Measurements from ENCODE around the gene METTL13.

DNA sequence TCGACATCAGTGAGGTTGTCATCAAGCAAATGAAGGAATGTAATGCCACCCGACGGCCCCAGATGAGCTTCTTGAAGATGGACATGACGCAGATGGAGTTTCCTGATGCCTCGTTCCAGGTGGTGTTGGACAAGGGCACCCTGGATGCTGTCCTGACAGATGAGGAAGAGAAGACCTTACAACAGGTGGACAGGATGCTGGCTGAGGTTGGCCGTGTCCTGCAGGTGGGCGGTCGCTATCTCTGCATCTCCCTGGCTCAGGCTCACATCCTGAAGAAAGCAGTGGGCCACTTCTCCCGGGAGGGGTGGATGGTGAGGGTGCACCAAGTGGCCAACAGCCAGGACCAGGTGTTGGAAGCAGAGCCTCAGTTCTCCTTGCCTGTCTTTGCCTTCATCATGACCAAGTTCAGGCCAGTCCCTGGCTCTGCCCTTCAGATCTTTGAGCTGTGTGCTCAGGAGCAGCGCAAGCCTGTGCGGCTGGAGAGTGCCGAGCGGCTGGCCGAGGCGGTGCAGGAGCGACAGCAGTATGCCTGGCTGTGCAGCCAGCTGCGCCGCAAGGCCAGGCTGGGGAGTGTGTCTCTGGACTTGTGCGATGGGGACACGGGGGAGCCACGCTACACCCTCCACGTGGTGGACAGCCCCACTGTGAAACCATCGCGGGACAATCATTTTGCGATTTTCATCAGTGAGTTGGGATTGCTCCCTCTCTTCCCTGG is 2.5 kb downstream of the METTL13 start:
- TF ChIP-seq, protein P1, sequence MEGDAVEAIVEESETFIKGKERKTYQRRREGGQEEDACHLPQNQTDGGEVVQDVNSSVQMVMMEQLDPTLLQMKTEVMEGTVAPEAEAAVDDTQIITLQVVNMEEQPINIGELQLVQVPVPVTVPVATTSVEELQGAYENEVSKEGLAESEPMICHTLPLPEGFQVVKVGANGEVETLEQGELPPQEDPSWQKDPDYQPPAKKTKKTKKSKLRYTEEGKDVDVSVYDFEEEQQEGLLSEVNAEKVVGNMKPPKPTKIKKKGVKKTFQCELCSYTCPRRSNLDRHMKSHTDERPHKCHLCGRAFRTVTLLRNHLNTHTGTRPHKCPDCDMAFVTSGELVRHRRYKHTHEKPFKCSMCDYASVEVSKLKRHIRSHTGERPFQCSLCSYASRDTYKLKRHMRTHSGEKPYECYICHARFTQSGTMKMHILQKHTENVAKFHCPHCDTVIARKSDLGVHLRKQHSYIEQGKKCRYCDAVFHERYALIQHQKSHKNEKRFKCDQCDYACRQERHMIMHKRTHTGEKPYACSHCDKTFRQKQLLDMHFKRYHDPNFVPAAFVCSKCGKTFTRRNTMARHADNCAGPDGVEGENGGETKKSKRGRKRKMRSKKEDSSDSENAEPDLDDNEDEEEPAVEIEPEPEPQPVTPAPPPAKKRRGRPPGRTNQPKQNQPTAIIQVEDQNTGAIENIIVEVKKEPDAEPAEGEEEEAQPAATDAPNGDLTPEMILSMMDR (IDR thresholded peaks at IDR 0.05), result no peak
- TF ChIP-seq POLR2A (IDR thresholded peaks at IDR 0.05), result no peak

All from thyroid gland (tissue), 4 donors.